CD4-positive, alpha-beta T cell treated with Interleukin-10 for 1 hour (primary cell): Measurements from ENCODE around the gene IRF4.
A peak's percentile ranks its signal among the peaks of the same experiment; 100 is the strongest.

Experiments
- DNase-seq: peaks from one replicate; pipeline ENCODE4 v3.0.0-alpha.2; 2020

IRF4 gene

DNA sequence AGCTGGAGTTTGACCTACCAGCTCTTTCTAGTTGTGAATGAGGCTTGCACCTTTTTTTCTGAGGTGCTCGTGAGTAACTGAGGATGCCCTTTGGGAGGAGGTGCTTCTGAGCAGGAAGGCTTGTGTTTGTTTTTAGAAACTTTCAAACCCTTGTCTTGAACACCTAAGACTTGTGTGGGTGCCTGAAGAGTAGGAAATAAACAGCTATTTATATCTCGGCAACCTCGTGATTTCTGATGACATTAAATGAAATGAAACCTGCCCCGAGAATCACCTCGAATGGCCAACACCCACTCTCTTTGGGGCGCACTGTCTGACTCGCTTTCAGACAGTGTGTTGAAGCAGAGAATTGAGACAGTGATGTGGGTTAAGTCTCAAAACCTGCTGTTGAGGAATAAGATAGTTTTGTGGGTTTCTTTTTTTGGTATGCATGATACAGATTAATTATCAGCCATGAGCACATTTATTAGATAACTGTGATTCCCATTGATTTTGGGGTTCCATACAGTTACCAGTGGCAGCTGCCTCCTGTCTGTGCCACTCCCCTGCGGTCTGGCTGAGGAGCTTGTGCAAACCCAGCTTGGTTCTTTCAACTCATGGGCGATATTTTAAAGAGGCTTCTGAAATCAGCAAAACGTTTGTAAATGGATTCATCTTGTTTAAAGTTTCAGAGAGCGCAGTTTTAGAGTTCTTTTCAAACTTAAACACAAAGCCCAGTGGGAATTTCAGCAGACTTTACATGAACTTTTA, 8.4 kb downstream of the IRF4 start:
- peak; percentile 44 for DNase-seq

DNA sequence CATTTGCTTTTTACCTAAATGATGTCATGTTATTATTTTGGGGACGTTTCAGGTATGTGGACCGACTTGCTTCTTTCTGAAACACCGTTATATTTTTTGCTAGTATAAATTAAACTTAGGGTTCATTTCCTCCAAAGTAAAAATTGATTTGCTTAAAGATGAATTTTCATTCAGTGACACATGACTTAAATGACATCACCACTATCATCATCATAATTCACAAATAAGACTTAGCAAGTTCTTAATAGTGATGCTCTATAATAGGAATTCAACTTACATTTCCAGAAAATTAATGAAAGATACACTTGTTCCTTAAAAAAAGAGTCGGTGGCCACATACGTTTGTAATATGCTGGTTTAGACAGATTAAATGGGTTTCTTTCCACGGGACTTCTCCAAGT, 9.3 kb downstream of the IRF4 start:
- no peak for DNase-seq

DNA sequence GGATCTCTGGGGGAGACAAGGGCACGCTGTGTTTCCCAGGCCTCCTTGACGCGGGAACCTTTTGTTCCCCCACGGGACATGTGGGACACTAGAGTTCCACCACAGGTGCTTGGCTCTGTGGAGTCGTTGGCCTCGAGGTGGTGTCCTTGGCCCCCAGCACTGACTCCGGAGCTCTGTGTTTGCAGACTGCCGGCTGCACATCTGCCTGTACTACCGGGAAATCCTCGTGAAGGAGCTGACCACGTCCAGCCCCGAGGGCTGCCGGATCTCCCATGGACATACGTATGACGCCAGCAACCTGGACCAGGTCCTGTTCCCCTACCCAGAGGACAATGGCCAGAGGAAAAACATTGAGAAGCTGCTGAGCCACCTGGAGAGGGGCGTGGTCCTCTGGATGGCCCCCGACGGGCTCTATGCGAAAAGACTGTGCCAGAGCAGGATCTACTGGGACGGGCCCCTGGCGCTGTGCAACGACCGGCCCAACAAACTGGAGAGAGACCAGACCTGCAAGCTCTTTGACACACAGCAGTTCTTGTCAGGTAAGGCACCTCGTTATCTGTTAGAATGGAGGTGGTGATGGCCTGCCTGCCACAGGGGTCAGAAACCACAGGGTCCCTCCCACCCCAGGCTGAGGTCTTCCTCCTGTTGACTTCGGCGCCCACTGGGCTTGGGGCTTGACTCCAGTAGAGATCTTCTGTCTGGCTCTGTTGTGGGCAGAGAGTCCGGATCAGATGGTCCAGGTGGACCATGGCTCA, 9.9 kb downstream of the IRF4 start:
- DNase-seq, result no peak

DNA sequence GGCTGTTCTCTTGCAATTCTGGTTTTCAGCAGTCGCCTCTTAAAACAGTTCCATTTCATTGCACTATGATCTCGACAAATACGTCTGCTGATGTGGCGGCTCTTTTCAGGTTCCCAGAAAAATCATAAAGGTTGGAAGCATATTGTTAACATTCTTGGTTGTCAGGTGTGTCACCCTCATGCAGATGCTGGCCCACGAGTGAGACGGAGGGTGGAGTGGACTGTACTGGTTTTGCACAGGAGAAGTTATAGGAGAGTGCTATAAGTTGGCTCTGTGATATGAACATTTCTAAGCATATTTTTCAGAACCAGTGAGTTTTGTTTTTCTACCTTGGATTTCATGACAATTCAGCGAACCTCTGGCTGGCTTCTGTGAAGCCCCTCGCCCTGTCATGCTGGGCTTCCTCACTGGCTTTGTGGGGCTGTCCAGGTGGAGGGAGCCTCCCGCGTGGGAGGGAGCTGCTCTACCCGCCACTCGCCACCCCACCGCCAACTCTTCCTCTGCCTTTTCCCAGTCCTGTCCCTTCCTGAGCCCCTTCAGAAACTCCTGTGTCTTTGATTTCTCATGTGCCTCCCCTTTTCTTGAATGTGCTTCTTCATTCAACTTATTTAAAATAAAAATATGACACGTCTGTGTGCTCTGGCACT, 10.6 kb downstream of the IRF4 start:
- no peak for DNase-seq

DNA sequence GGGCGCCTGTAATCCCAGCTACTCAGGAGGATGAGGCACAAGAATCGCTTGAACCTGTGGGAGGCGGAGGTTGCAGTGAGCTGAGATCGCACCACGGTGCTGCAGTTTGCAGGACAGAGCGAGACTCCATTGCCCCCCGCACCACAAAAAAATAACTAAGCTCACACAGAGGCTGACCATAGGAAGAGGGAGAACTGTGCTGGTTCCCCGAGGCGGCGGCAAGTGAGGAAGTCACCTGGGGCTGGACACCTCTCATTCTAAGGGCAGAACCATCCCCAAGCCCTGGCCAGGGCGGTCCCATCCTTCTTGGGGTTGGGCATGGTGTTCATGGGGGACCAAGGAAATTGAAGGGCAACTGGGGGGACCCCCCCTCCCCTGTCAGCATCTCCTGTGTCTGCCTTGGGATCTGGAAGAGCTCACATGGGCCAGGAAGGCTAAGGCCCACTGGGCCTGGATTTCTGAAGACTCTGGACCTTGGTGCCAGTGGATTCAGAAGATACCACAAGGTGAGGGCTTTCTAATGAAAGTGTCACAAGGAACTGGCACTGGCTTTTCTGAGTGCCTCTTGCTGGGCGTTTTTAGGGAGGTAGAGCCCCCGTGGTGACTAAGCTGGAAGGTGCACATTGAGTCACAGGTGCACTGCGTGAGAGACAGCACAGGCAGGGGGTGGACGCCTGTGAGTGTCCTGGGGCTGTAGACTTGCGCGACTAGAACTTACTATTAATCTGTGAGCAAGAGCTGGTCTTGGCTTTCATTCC, 11.5 kb downstream of the IRF4 start:
- DNase-seq, result no peak

DNA sequence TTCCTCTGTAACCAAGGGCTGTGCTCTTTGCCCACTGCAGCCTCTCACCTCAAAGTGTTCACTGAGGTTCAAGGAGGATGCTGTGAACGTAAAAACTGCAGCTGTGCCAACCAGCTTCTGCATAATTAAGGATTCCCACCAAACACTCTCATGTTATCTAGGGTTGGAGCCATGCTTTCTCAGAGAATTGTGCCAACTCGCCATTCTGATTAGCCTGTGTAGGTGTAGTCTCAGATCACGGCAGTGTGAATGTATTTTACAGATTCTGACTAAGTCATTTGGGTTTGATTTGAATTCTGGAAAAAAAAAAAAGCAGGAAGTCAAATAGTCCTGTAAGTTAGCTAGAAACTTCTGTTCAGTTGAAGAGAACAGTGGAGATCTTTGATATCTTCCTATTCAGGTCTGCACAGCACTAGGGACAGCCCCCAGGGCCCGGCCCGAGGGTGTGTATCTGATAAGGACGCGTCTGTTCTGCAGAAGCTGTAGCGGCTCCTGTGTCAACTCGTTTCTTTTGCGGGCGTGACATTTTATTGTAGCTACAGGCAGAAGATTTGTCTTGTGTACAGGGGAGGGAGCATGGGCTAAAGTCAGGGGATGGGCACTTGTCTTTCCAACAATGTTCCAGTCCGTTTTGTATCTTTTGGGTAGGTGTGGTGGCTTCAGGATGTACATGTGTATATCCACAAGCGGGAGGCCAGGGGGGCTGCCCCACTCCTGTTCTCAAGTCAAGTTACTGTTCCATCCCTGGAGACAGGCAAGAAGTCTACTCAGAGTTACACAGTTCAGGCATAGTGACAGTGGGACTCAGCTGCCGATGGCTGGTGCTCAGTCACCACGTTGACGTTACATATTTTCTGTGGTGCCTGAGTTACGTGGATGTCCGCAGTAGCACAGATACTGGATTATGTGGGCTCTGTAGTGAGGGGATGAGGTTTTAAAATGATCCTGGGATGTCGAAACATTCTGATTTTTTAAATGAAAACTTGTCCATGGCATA, 12.4 kb downstream of the IRF4 start:
- no peak for DNase-seq

DNA sequence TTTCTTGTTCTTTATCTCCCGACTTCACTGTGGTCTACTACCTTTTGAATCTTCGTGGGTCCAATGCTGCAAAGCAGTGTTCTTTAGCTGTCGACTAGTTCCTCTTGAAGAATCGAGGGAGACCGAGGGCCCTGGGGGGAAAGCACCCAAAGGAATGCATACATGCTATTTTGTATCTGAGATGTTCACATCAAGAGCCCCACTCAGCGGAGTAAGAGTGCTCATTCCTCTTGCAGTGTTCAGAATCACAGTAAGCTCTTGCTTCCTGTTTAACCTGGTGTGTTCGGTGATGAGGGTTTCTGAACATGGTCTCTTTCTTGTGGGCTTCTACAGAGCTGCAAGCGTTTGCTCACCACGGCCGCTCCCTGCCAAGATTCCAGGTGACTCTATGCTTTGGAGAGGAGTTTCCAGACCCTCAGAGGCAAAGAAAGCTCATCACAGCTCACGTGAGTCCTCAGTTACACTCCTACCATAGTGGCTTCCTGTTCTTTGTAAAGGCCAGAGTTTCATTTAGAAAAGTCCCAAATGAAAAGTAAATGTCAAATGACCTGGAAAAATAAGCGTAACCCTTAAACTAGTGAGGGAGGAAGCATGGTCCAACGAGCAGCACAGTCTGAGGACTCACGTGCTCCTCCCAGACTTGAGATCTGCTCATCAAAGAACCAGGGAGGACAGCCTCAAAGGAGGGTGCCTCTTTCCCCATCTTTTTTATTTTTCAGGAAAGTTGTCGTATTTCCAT, 13.3 kb downstream of the IRF4 start:
- DNase-seq, result no peak

DNA sequence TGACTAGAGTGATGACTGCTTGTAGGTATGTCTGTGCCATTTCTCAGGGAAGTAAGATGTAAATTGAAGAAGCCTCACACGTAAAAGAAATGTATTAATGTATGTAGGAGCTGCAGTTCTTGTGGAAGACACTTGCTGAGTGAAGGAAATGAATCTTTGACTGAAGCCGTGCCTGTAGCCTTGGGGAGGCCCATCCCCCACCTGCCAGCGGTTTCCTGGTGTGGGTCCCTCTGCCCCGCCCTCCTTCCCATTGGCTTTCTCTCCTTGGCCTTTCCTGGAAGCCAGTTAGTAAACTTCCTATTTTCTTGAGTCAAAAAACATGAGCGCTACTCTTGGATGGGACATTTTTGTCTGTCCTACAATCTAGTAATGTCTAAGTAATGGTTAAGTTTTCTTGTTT, 16.6 kb downstream of the IRF4 start:
- DNase-seq, result no peak

DNA sequence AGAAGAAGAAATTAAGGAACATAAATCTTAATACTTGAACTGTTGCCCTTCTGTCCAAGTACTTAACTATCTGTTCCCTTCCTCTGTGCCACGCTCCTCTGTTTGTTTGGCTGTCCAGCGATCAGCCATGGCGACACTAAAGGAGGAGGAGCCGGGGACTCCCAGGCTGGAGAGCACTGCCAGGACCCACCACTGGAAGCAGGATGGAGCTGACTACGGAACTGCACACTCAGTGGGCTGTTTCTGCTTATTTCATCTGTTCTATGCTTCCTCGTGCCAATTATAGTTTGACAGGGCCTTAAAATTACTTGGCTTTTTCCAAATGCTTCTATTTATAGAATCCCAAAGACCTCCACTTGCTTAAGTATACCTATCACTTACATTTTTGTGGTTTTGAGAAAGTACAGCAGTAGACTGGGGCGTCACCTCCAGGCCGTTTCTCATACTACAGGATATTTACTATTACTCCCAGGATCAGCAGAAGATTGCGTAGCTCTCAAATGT, 17.1 kb downstream of the IRF4 start:
- no peak for DNase-seq

DNA sequence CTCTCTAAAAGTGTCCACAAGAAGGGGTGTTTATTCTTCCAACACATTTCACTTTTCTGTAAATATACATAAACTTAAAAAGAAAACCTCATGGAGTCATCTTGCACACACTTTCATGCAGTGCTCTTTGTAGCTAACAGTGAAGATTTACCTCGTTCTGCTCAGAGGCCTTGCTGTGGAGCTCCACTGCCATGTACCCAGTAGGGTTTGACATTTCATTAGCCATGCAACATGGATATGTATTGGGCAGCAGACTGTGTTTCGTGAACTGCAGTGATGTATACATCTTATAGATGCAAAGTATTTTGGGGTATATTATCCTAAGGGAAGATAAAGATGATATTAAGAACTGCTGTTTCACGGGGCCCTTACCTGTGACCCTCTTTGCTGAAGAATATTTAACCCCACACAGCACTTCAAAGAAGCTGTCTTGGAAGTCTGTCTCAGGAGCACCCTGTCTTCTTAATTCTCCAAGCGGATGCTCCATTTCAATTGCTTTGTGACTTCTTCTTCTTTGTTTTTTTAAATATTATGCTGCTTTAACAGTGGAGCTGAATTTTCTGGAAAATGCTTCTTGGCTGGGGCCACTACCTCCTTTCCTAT, 17.9 kb downstream of the IRF4 start:
- DNase-seq, result no peak

DNA sequence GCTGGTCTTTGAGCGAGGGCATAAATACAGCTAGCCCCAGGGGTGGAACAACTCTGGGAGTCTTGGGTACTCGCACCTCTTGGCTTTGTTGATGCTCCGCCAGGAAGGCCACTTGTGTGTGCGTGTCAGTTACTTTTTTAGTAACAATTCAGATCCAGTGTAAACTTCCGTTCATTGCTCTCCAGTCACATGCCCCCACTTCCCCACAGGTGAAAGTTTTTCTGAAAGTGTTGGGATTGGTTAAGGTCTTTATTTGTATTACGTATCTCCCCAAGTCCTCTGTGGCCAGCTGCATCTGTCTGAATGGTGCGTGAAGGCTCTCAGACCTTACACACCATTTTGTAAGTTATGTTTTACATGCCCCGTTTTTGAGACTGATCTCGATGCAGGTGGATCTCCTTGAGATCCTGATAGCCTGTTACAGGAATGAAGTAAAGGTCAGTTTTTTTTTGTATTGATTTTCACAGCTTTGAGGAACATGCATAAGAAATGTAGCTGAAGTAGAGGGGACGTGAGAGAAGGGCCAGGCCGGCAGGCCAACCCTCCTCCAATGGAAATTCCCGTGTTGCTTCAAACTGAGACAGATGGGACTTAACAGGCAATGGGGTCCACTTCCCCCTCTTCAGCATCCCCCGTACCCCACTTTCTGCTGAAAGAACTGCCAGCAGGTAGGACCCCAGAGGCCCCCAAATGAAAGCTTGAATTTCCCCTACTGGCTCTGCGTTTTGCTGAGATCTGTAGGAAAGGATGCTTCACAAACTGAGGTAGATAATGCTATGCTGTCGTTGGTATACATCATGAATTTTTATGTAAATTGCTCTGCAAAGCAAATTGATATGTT, 19.2 kb downstream of the IRF4 start:
- DNase-seq, result no peak

DNA sequence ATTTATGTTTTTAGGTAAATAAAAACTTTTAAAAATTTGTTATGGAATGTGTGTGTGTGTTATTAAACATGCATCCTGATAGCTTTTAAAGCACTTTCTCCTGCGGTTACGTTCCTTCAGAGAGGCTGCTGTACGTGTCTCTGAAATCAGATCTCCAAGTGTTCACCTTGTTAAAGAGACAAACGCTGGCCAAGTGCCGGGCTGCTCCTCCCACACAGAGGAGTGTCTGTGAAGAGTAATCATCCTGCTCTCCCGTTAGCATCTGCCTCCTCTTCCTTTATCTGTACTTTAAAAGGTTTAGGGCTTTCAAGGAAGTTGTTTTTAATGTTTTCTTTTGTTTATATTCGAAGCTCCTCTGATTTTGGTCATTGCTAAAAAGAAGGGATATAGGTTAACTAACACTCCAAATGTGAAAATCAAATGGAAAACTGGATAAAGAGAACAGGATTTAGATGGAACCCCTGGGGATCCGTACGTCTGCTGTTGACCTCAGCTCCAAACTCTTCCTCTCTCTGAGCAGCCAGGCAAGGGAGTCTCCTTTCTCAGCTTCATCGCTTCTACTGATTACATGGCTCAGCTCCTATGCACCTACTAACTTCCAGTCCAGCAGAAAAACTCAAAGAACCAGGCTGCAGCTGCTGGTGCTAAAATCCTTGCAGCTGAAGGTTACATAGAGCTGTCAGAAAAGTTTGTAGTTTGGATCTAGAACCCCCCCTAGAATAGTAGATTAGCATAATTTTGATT, 20.0 kb downstream of the IRF4 start:
- DNase-seq, result no peak

DNA sequence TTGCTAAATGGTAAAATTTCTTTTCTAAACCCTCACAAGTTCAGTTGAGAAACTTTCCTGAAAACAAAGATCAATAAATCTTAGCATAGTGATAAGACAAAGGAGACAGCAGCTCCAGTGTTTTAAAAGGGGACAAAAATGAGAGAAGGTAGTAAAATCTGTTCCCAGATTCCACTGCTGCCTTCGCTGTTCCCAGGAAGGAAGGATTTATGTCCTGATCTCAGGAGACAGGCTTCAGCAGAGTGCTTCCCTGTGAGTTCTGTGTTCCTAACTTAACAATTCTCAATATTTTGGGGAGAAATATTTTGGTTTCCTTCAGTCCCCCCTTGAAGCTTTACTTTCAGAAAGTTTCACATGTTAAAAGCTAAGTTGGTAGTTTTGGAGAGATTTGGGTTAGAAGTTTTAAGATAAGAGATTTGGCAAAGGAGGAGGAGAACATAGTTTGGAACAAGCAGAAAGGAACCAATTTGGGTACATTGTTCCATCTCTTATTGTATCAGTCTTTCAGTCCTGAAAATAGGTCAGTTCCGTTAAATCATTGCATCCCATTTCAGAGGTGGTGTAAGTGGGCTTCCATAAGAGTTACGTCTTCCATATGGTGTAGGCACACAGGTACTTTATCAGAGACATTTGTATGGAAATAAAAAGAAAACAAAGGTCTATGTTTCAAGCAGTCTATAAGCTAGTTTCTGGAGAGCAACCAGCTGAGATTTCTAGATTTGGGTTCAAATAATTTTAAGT, 20.8 kb downstream of the IRF4 start:
- no peak for DNase-seq

DNA sequence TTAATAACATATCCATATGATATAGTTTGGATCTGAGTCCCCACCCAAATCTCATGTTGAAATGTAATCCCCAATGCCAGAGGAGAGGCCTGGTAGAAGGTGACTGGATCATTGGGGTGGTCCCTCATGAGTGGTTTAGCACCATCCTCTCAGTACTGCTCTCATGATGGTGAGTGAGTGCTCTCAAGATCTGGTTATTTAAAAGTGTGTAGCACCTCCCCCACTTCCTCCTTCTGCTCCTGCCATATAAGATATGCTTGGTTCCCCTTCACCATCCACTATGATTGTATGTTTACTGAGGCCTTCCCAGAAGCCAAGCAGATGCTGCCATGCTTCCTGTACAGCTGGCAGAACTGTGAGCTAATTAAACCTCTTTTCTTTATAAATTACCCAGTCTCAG, 22.9 kb downstream of the IRF4 start:
- DNase-seq, result no peak

DNA sequence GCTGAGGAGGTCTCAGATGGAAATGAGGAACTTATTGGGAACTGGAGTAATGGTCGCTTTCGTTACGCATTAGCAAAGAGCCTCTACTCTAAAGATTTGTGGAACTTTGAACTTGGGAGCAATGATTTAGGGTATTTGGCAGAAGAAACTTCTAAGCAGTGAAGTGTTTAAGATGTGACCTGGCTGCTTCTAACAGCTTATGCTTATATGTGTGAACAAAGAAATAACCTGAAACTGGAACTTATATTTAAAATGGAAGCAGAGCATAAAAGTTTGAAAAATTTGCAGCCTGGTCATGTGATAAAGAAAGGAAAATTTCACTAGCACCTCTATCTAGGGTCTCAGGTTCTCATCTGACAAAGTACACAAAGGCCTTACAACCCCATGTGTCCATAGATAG, 23.5 kb downstream of the IRF4 start:
- DNase-seq, result no peak

DNA sequence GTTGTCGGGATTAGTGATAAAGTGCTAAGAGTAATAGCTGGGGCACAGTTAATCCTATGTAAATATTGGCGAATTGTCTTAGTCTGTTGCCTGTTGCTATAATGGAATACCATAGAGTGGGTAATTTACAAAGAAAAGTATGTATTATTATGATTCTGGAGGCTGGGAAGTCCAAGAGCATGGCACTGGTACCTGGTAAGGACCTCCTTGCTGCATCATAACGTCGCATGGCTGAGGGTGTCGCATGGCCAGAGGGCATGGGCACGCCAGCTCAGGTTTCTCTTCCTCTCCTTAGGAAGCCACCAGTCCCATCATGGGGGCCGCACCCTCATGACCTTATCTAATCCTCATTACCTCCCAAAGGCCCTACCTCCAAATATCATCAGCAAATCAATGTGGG, 29.7 kb downstream of the IRF4 start:
- no peak for DNase-seq

DNA sequence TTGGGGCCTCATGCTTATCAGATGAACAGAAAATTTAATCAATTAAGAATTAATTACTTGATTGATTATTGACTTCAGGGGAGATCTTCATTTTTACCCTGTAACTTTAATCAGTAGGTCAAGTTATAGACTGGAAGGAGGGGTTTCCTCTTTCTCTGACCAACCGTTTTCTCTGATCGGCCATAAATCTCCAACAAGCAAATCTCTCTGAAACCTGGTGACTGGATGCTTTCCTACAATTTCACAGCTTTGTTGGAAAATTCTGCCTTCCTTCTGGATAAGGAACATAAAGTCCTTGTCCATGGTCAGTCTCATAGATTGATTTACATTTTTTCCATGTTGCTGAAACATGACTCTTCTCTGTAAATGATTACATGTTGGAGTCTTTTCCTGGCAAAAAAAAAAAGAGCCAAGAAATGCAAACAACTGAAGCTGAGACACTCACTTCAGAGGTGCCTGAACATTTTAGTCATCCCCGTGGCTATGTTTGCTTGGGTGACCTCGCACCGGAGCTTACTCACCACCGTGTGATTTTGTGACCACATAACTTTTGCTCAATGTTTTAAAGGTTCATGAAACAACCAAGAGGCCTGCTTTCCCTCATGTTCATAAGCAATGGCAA, 31.0 kb downstream of the IRF4 start:
- DNase-seq, result no peak
